HCT116 (cell line): ENCODE data around the gene MCRIP1. TPM values are rescaled to one million over a fixed set of nuclear protein-coding genes. Genes with fewer than 3 reads are reported as not detected.

Source experiments
- ATAC-seq: fragments of 200-7000 bp; cut with Tn5 transposase; 2 replicates; pipeline ENCODE4 v1.9.1; 2020; ENCODE audit warnings: mild to moderate bottlenecking, moderate library complexity
- BruUV-seq: library from RNA; stranded (reverse); fragments of 400-500 nt; replicated peaks from 2 replicates; lab custom pipeline; 2021; lab: Mats Ljungman, UMichigan
- CTCF ChIA-PET: fragments of 300-600 bp; sonication (Branson Sonifier 250); formaldehyde crosslinking; loops from one replicate; lab custom pipeline; 2021; ENCODE audit warnings: antibody characterized with exemption; lab: Charles Lee
- POLR2A ChIA-PET: fragments of 300-600, 350-600 bp; sonication (Branson Sonifier 250); formaldehyde crosslinking; loops from one replicate; lab custom pipeline; 2021; ENCODE audit warnings: antibody characterized with exemption; lab: Charles Lee
- RAD21 ChIA-PET, 2 experiments: fragments of 300-600 bp; sonication (Branson Sonifier 250); formaldehyde crosslinking; loops; one replicate each; lab custom pipeline; 2023; ENCODE audit warnings: low total read pairs in 2 of 2; ENCODE audit not compliant: uncharacterized antibody in 2 of 2, unreplicated experiment in 2 of 2, low non-redundant PET in 1 of 2; lab: Charles Lee
- DNase-seq: peaks from one replicate; pipeline ENCODE4 v3.0.0-alpha.2; 2010; ENCODE audit warnings: low read depth, low spot score
- H2AFZ ChIP-seq: fragments of 200-600 bp; shearing (Covaris generic), sonication (generic); 2 replicates; pipeline ENCODE4 v1.6.1; 2017; ENCODE audit warnings: low read depth, mixed run types, mixed read lengths, antibody characterized with exemption, low read length; ENCODE audit not compliant: poor library complexity, severe bottlenecking
- H3K27ac ChIP-seq: 2 replicates; pipeline ENCODE4 v1.5.1; 2012; ENCODE audit warnings: low read depth, low read length
- H3K27me3 ChIP-seq: fragments of 200-600 bp; sonication (generic); 2 replicates; pipeline ENCODE4 v1.6.1; 2016; ENCODE audit warnings: mixed run types, low read length, mixed read lengths; ENCODE audit not compliant: insufficient read depth
- H3K36me3 ChIP-seq, 2 experiments: fragments of 200-500 bp in 1 of 2; fragments of 200-600 bp in 1 of 2; sonication (Bioruptor generic) in 1 of 2; sonication (generic) in 1 of 2; 2 replicates each; pipeline versions ENCODE4 v1.5.1 to v1.6.1; 2014 to 2016; ENCODE audit warnings: low read length in 2 of 2, inconsistent platforms in 1 of 2, mixed read lengths in 1 of 2, mixed run types in 1 of 2; ENCODE audit not compliant: insufficient read depth in 2 of 2, control insufficient read depth in 1 of 2
- H3K4me1 ChIP-seq, 2 experiments: fragments of 200-600 bp in 1 of 2; sonication (generic) in 1 of 2; 2 replicates each; pipeline versions ENCODE4 v1.5.1 to v1.6.1; 2012 to 2017; ENCODE audit warnings: low read length in 2 of 2, inconsistent platforms in 1 of 2, mild to moderate bottlenecking in 1 of 2, mixed read lengths in 1 of 2, mixed run types in 1 of 2, moderate library complexity in 1 of 2; ENCODE audit not compliant: insufficient read depth in 2 of 2, control insufficient read depth in 1 of 2
- H3K4me2 ChIP-seq: fragments of 200-600 bp; sonication (generic); 2 replicates; pipeline ENCODE4 v1.6.1; 2017; ENCODE audit warnings: mixed run types, low read length, mixed read lengths
- H3K4me3 ChIP-seq, 2 experiments: fragments of 200-600 bp in 1 of 2; sonication (generic) in 1 of 2; replicated peaks in 1 of 2; 2 replicates each; pipeline ENCODE4 v1.5.1; 2011 to 2016; ENCODE audit warnings: low read length in 2 of 2, control low read depth in 1 of 2, low read depth in 1 of 2, mild to moderate bottlenecking in 1 of 2, mixed read lengths in 1 of 2, mixed run types in 1 of 2
- H3K79me2 ChIP-seq: fragments of 200-600 bp; sonication (generic); 2 replicates; pipeline ENCODE4 v1.6.1; 2017; ENCODE audit warnings: mild to moderate bottlenecking, mixed run types, low read length, moderate library complexity, mixed read lengths; ENCODE audit not compliant: insufficient read depth
- H3K9ac ChIP-seq: fragments of 200-600 bp; sonication (generic); 2 replicates; pipeline ENCODE4 v1.6.1; 2016; ENCODE audit warnings: low read length, mixed read lengths
- H3K9me2 ChIP-seq: fragments of 200-600 bp; sonication (generic), shearing (Covaris generic); 2 replicates; pipeline ENCODE4 v1.6.1; 2017; ENCODE audit warnings: mixed run types, mild to moderate bottlenecking, moderate library complexity; ENCODE audit not compliant: insufficient read depth
- H3K9me3 ChIP-seq, 2 experiments: fragments of 200-500 bp in 1 of 2; fragments of 200-600 bp in 1 of 2; sonication (Bioruptor generic) in 1 of 2; sonication (generic) in 1 of 2; 2 replicates each; pipeline ENCODE4 v1.6.1; 2014 to 2017; ENCODE audit warnings: low read length in 2 of 2, mixed read lengths in 2 of 2, inconsistent platforms in 1 of 2, low read depth in 1 of 2, mild to moderate bottlenecking in 1 of 2, mixed run types in 1 of 2, moderate library complexity in 1 of 2; ENCODE audit not compliant: control insufficient read depth in 1 of 2, insufficient read depth in 1 of 2
- H4K20me1 ChIP-seq: fragments of 200-600 bp; sonication (generic), shearing (Covaris generic); 2 replicates; pipeline ENCODE4 v1.6.1; 2017; ENCODE audit warnings: mixed run types, mild to moderate bottlenecking, moderate library complexity; ENCODE audit not compliant: insufficient read depth
- CBX3 ChIP-seq: IDR thresholded peaks from 2 replicates; pipeline ENCODE4 v1.6.1; 2012; ENCODE audit warnings: low read depth
- EGR1 ChIP-seq: IDR thresholded peaks from 2 replicates; pipeline ENCODE4 v1.6.1; 2012; ENCODE audit warnings: low read depth
- FOSL1 ChIP-seq: IDR thresholded peaks from 2 replicates; pipeline ENCODE4 v1.6.1; 2012; ENCODE audit warnings: low read depth
- JUND ChIP-seq: IDR thresholded peaks from 2 replicates; pipeline ENCODE4 v1.6.1; 2012
- POLR2AphosphoS5 ChIP-seq: IDR thresholded peaks from 2 replicates; pipeline ENCODE4 v1.6.1; 2011; ENCODE audit warnings: mild to moderate bottlenecking, low read depth, low read length, moderate library complexity
- RAD21 ChIP-seq: IDR thresholded peaks from 2 replicates; pipeline ENCODE4 v1.6.1; 2012; ENCODE audit warnings: low read depth, mild to moderate bottlenecking
- REST ChIP-seq: IDR thresholded peaks from 2 replicates; pipeline ENCODE4 v1.6.1; 2012; ENCODE audit warnings: low read depth
- SP1 ChIP-seq: IDR thresholded peaks from 2 replicates; pipeline ENCODE4 v1.6.1; 2012; ENCODE audit warnings: low read depth
- TCF7L2 ChIP-seq: IDR thresholded peaks from 2 replicates; pipeline ENCODE4 v1.7.0; 2011; ENCODE audit warnings: borderline replicate concordance, inconsistent platforms; ENCODE audit not compliant: insufficient read depth, insufficient read length; ENCODE audit errors: extremely low read depth
- ZBTB33 ChIP-seq: IDR thresholded peaks from 2 replicates; pipeline ENCODE4 v1.6.1; 2011; ENCODE audit warnings: mild to moderate bottlenecking, low read length, moderate library complexity; ENCODE audit not compliant: insufficient replicate concordance; ENCODE audit errors: extremely low read depth
- ZFX ChIP-seq: fragments of 450-650 bp; IDR thresholded peaks from 2 replicates; pipeline ENCODE4 v1.6.1; 2017
- intact Hi-C: fragments of 100-400 bp; cut with micrococcal nuclease; formaldehyde crosslinking; loops from 2 replicates; pipeline ENCODE4 v1.10.0; 2022
- total RNA-seq: library from RNA; stranded (reverse); gene quantifications from one replicate; pipeline ENCODE4 v1.2.1, GENCODE V29; 2021; ENCODE audit not compliant: unreplicated experiment
- TF ChIP-seq, protein P1 (sequence below): IDR thresholded peaks from 2 replicates; pipeline ENCODE4 v1.6.1; 2012

Gene MCRIP1
- total RNA-seq, 1 experiment from 2014 or later = 59.2 TPM

- peak overlapping the region; percentile 42 for H3K27ac ChIP-seq
- POLR2A ChIA-PET = interaction anchor here (1.0 kb wide), 1 partner anchor 8 kb away, joined by 3 read pairs; no protein-coding TSS in a partner anchor
- TF ChIP-seq POLR2AphosphoS5 (no peak), JUND (no peak), REST (no peak), ZBTB33 (no peak), TCF7L2 (no peak), FOSL1 (no peak), RAD21 (no peak), EGR1 (no peak), SP1 (no peak), CBX3 (no peak), ZFX (no peak)
- TF ChIP-seq, protein P1, sequence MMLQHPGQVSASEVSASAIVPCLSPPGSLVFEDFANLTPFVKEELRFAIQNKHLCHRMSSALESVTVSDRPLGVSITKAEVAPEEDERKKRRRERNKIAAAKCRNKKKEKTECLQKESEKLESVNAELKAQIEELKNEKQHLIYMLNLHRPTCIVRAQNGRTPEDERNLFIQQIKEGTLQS = no peak
- H3K9me3 ChIP-seq = no peaks in the 10 kb centered on the region
- H3K36me3 ChIP-seq = peaks cover 17 to 37% of the 10 kb centered on the region in 2 experiments; a peak in 3 of 4 replicates
- peaks cover 39 to 75% of the 10 kb centered on the region in 2 experiments for H3K4me1 ChIP-seq
- H3K27me3 ChIP-seq = no peaks in the 10 kb centered on the region
- H3K9ac ChIP-seq = peak overlapping the region; percentile 99; the same call in 1 of the 2 replicates
- RAD21 ChIA-PET = no interaction called here
- intact Hi-C loops = no loop called here
- no TSS peak for BruUV-seq
- DNase-seq (no peak), ATAC-seq (no peak)
- H3K79me2 ChIP-seq = peaks cover 71% of the 10 kb centered on the region
- CTCF ChIA-PET = no interaction called here
- no peaks in the 10 kb centered on the region for H3K9me2 ChIP-seq
- peak overlapping the region; percentile 92; the same call in 1 of the 2 replicates for H3K4me2 ChIP-seq
- H4K20me1 ChIP-seq = peaks cover 7% of the 10 kb centered on the region; the same call in 1 of the 2 replicates
- H2AFZ ChIP-seq = no peak overlapping the region
- H3K4me3 ChIP-seq = no peak overlapping the region
Observed at GRCh38 chr17:81863123-81863675, 30.1 kb upstream of the MCRIP1 start.
